NCI-H146 (cell line): ENCODE results near the gene TBC1D22A.

Experiments used
- DNase-seq: peaks from one replicate; lab custom pipeline; 2025; lab: John Stamatoyannopoulos, UW

TBC1D22A gene

GRCh38 chr22:46887978-46888377, 125.5 kb downstream of the TBC1D22A start:
- DNase-seq: no peak

- DNase-seq: no peak
These were observed 128.4 kb downstream of the TBC1D22A start for GRCh38 chr22:46890819-46891218.

GRCh38 chr22:46891382-46891951, 129.0 kb downstream of the TBC1D22A start:
- no peak for DNase-seq

GRCh38 chr22:46892866-46893265, 130.4 kb downstream of the TBC1D22A start:
- DNase-seq: no peak

- no peak for DNase-seq
These were observed 131.0 kb downstream of the TBC1D22A start for GRCh38 chr22:46893281-46894020.

- DNase-seq: no peak
These were observed 131.7 kb downstream of the TBC1D22A start for GRCh38 chr22:46894081-46894671.

GRCh38 chr22:46894851-46895640, 132.6 kb downstream of the TBC1D22A start:
- no peak for DNase-seq

- DNase-seq: no peak
These were observed 133.3 kb downstream of the TBC1D22A start for GRCh38 chr22:46895753-46896152.

GRCh38 chr22:46896166-46896565, 133.7 kb downstream of the TBC1D22A start:
- DNase-seq: no peak

- no peak for DNase-seq
These were observed 134.3 kb downstream of the TBC1D22A start for GRCh38 chr22:46896568-46897245.

- DNase-seq: no peak
These were observed 134.8 kb downstream of the TBC1D22A start for GRCh38 chr22:46897246-46897623.

- DNase-seq: no peak
These were observed 138.1 kb downstream of the TBC1D22A start for GRCh38 chr22:46900549-46900948.

- no peak for DNase-seq
These were observed 140.0 kb downstream of the TBC1D22A start for GRCh38 chr22:46902436-46902835.

GRCh38 chr22:46902998-46903916, 140.8 kb downstream of the TBC1D22A start:
- DNase-seq: no peak

GRCh38 chr22:46905415-46905814, 143.0 kb downstream of the TBC1D22A start:
- DNase-seq: no peak

GRCh38 chr22:46905834-46906233, 143.4 kb downstream of the TBC1D22A start:
- DNase-seq: no peak

GRCh38 chr22:46906326-46907045, 144.0 kb downstream of the TBC1D22A start:
- DNase-seq: no peak

GRCh38 chr22:46907241-46908215, 145.1 kb downstream of the TBC1D22A start:
- no peak for DNase-seq

- no peak for DNase-seq
These were observed 146.2 kb downstream of the TBC1D22A start for GRCh38 chr22:46908641-46909107.
